ENCODE results near the gene ZNF304.
"Not testable (repeated sequence)": the region's sequence is repeated elsewhere in the genome, so short reads cannot be mapped to it uniquely, and the experiment has no call there.

Gene ZNF304

DNA sequence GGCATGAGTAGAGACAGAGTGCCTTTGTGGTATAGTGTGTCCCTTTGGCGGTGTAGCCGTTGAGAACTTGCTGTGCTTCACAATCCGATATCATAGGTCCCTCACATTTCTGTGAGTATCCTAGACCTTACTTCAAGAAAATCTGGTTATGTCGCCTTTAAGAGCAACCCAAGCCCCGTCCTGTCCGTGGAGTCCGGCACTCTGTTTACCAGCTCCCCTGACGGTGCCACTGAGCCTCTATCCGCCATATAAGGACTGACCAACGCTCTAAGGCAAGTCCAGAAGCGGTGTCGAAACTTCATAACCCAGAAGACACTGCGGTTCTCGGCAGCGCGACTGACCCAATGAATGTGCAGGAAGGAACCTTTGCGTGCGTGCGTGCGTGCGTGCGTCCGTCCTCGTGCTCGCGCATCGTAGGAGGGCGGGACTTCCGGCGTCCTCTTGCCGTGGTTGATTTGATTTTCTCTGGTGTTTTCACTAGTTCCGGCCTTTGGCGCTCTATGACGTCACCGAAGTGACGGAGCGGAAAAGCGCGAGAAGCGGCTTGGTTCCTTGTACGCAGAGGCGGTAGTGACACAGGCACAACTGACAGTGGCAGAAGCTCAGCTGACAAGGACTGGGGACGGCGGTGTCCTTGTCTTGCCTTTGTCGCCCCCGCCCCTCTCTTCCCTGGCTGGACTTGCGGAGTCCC lies 12.1 kb downstream of the ZNF304 start, which contains the start of the genes TRAPPC2B and ZNF547:
TSS of gene TRAPPC2B (plus strand) at position 555 of the 691 bp plus-strand sequence. CDS start 1,283 bp downstream, outside the sequence.
TSS of gene ZNF547 (plus strand) at position 555 of the 691 bp plus-strand sequence. CDS start 5,005 bp downstream, outside the sequence.
- DNase-seq, result peak; percentile 99

- peak; percentile 13 for DNase-seq
Observed at GRCh38 chr19:57363688-57364181, 12.7 kb downstream of the ZNF304 start.

DNA sequence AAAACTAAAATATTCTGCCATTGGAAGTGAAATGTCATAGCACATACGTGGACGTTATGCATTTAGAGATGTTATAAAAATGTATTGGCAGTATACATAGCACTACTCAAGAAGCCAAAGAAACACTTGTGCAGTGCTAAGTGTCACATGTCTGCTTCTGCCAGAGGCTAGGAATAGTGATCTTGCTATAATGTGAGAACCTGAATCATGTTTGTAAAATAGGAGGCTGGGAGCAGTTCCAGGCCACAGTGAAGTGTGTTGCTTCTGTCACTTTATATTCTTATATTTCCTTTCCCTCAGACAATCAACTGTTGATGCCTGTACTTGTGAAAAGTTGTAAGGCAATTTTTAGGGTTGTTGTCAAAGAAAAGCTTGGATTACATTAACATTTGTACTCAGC lies 15.7 kb downstream of the ZNF304 start:
- DNase-seq, result no peak

DNA sequence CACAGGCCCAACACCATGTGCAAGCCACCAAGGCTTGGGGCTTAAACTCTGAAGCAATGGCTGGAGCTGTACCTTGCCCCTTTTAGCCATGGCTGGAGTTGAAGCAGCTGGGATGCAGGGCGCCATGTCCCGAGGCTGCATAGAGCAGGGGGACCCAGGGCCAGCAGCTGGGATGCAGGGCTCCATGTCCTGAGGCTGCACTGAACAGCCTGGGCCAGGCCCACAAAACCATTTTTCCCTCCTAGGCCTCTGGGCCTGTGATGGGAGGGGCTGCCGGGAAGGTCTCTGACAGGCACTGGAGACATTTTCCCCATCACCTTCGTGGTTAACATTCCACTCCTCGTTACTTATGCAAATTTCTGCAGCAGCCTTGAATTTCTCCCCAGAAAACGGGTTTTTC lies 23.1 kb downstream of the ZNF304 start:
- no peak for DNase-seq

DNA sequence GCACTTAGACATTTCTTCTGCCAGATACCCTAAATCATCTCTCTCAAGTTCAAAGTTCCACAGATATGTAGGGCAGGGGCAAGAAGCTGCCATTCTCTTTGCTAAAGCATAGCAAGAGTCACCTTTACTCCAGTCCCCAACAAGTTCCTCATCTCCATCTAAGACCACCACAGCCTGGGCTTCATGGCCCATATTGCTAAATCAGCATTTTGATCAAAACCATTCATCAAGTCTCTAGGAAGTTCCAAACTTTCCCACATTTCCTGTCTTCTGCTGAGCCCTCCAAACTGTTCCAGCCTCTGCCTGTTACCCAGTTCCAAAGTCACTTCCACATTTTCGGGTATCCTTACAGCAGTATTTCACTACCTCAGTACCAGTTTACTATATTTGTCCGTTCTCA lies 23.6 kb downstream of the ZNF304 start:
- DNase-seq, result not testable (repeated sequence)

- no peak for DNase-seq
Observed at GRCh38 chr19:57376151-57376550, 25.1 kb downstream of the ZNF304 start.

DNA sequence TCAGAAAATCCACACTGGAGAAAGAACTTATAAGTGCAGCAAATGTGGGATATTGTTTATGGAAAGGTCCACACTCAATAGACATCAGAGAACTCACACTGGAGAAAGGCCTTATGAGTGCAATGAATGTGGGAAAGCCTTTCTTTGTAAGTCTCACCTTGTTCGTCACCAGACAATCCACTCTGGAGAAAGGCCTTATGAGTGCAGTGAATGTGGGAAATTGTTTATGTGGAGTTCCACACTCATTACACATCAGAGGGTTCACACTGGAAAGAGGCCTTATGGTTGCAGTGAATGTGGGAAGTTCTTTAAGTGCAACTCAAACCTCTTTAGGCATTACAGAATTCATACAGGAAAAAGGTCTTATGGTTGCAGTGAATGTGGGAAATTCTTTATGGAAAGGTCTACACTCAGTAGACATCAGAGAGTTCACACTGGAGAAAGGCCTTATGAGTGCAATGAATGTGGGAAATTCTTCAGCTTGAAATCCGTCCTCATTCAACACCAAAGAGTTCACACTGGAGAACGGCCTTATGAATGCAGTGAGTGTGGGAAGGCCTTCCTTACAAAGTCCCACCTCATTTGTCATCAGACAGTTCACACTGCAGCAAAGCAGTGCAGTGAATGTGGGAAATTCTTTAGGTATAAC lies 26.6 kb downstream of the ZNF304 start:
- no peak for DNase-seq

DNA sequence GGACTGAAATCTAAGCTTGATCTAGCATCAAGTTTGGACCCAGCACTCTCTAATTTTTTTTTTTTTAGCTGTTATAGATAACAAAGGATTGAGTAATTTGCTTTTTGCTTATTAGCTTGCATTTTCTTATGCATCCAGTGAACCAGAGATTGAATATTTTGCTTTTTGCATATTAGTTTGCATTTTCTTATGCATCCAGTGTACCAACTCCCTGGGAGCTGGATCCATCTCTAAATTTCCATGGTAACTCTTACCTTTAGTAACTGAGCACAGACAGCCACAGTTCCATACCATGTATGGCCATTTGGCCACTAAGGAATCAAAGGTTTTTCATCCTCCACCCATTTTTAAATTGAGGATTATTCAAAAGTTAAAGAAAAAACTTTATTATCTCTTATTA lies 29.9 kb downstream of the ZNF304 start:
- DNase-seq, result no peak

- no peak for DNase-seq
Observed at GRCh38 chr19:57382806-57383488, 31.9 kb downstream of the ZNF304 start.

DNA sequence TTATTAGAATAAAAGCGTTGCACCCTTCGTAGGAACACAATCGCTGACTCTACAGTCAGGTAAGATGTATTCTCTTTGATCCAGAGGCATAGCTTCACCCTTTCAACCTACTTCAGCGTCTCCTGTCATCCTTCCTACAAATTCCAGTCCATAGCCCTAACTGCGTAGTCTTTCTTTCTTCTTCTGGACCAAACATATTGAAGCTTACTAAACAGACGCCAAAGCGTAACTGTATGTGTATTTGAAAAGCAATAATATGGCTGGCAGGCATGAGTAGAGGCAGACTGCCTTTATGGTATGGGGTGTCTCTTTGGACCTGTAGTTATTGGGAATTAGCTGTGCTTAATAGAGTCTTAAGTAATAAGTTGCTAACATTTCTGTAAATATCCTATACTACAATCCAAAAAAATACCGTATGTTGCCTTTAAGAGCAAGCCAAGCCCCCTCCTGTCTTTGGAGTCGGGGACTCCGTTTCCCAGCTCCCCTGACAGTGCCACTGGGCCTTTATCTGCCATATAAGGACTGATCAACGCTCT lies 38.2 kb downstream of the ZNF304 start:
- no peak for DNase-seq

GRCh38 chr19:57389730-57390598 lies 38.9 kb downstream of the ZNF304 start, which contains the start of gene ZNF548:
Gene ZNF548, plus strand, starts transcription at chr19:57389854. Its CDS starts 246 bp downstream, at chr19:57390100.
- peak; percentile 99 for DNase-seq

- no peak for DNase-seq
Observed at GRCh38 chr19:57395710-57396109, 44.6 kb downstream of the ZNF304 start.

- DNase-seq, result no peak
Observed at GRCh38 chr19:57398868-57399267, 47.8 kb downstream of the ZNF304 start.

- DNase-seq, result no peak
Observed at GRCh38 chr19:57403737-57404563, 52.9 kb downstream of the ZNF304 start.

DNA sequence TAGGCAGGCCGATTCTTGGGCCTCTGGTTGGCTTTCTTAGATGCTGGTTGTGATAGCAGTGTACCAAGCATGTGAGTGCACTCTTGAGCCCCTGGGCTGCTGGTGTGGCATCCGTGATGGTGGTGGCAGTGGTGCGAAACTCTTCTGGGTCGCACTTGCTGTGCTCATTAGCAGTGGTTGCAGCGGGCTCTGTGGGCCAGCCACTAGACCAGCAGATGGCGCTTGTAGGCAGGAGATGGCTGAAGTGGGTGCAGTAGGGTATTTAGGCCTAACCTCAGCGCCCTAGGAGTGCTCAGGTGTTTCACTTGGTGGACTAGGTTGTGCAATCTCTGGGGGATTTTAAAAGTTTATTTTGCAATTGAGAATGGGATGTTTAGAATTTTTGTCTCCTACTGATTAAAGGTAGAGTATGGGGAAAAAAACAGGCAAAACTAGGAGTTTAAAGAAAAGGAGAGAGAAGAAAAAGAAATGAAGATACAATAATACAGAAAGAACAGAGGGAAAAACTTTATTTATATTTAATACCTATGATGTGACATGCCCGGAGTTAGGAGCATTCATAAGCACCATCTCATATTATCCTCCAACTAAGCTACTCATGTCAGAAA lies 55.5 kb downstream of the ZNF304 start:
- DNase-seq, result peak; percentile 83
